ENCODE results near the gene LMX1A. TPM values are rescaled to one million over a fixed set of nuclear protein-coding genes. Genes with fewer than 3 reads are reported as not detected.

Gene LMX1A
- total RNA-seq, 6 donors from 2014 or later = 0.33 to 0.67 TPM; not detected in 4

- 90 to 96% methylated on average over 3 to 4 of the region's 4 CpGs for WGBS, 2 donors
- no peak overlapping the region for H3K4me3 ChIP-seq
- no peak overlapping the region for H3K27ac ChIP-seq
- no peak for DNase-seq
- H3K36me3 ChIP-seq = no peaks in the 10 kb centered on the region
- no peak for ATAC-seq (ENCODE audit: low FRiP score in 2 of 2)
- TF ChIP-seq, protein P1, sequence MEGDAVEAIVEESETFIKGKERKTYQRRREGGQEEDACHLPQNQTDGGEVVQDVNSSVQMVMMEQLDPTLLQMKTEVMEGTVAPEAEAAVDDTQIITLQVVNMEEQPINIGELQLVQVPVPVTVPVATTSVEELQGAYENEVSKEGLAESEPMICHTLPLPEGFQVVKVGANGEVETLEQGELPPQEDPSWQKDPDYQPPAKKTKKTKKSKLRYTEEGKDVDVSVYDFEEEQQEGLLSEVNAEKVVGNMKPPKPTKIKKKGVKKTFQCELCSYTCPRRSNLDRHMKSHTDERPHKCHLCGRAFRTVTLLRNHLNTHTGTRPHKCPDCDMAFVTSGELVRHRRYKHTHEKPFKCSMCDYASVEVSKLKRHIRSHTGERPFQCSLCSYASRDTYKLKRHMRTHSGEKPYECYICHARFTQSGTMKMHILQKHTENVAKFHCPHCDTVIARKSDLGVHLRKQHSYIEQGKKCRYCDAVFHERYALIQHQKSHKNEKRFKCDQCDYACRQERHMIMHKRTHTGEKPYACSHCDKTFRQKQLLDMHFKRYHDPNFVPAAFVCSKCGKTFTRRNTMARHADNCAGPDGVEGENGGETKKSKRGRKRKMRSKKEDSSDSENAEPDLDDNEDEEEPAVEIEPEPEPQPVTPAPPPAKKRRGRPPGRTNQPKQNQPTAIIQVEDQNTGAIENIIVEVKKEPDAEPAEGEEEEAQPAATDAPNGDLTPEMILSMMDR (IDR thresholded peaks at IDR 0.05) = peak in 1 of 6 experiments; percentile 5
- TF ChIP-seq POLR2AphosphoS5 (IDR thresholded peaks at IDR 0.05) = no peak
- H3K27me3 ChIP-seq = no peaks in the 10 kb centered on the region
- peaks cover 6 to 18% (median 15%) of the 10 kb centered on the region in 4 donors for H3K4me1 ChIP-seq
- H3K9me3 ChIP-seq = no peaks in the 10 kb centered on the region
Observed at GRCh38 chr1:165395901-165396300, 39.4 kb upstream of the LMX1A start.

DNA sequence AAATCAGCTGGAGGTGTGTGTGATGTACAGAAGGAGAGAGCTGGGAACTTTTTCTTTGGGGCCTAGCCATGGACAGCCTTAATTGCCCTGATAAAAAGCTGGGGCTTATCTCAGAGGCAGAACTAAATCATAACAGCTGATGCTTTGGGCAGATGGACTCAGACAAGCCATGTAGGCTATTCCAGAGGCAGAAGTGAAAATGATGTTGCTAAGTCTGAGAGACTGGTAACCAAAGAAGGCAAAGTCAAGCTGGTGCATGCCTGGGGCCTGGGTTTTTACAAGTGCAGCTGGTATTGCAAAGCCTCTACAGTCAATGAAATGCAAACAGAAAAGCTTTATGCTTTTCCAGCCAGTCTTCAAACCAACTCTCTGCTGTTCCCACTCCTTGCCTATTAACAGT is 39.0 kb upstream of the LMX1A start:
- H3K27me3 ChIP-seq = no peaks in the 10 kb centered on the region
- TF ChIP-seq, protein P1 (IDR thresholded peaks at IDR 0.05) = no peak
- TF ChIP-seq POLR2AphosphoS5 (IDR thresholded peaks at IDR 0.05) (no peak), POLR2A (IDR thresholded peaks at IDR 0.05) (no peak), EP300 (IDR thresholded peaks at IDR 0.05) (no peak)
- H3K4me3 ChIP-seq = no peak overlapping the region

DNA sequence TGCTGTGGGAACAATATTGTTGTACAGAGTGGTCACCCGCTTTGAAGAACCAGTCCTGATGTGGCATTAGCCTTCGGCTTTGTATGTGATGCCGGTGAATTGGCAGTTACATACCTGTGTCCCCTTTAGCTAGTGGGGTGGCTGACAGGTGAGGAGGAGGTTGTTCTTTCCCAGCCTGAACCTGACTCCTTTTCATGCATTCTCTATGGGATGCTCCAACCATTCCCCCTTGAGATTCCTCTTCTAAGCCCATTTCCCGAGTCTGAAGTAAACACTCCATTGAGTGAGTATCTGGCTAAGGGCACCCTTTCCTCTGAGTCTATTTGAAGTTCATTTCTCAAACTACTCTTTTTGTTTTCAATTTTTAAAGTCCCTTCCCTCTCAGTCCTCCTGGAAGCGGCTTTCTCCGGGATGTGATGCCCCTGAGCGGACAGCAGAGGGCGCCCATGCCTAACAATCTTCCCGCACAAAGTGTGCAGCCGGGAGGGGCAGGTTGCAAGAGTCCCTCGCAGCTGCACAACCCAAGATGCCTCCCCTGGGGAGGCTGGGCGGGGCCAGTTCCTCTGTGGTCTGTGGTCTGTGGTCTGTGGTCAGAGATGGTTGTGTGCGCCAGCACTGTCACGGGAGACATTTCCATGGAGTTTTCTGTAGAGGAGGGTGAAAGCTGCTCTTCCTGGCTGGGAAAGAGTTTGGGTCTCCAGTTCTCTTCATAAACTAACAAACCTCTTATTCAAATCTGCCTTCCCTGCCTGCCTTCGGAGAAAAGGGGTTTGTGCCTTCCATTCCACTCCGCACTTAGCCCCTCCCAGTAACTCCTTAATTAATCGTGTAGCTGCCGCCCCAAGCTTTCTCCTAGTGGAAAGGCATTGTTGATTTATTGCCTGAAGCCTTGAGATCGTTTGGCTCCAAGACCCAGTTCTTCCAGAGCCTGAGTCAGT is 36.4 kb upstream of the LMX1A start:
- no peak overlapping the region for H3K27ac ChIP-seq
- no peaks in the 10 kb centered on the region for H3K27me3 ChIP-seq
- peak overlapping the region in 2 of 4 donors; percentile 4 to 25 for H3K4me3 ChIP-seq
- ATAC-seq (ENCODE audit: low FRiP score in 2 of 2) = peak; percentile 92 to 98
- no peaks in the 10 kb centered on the region for H3K36me3 ChIP-seq
- 17 to 22% methylated on average over 17 to 19 of the region's 19 CpGs for WGBS, 2 donors
- TF ChIP-seq POLR2AphosphoS5 (IDR thresholded peaks at IDR 0.05) = peak in 1 of 2 donors; percentile 34
- no peak for TF ChIP-seq EP300 (IDR thresholded peaks at IDR 0.05)
- TF ChIP-seq, protein P1 (IDR thresholded peaks at IDR 0.05) = peak; percentile 84 to 93 (median 90)
- peak; percentile 81 to 82 for DNase-seq
- peaks cover 6 to 15% (median 12%) of the 10 kb centered on the region in 4 donors for H3K4me1 ChIP-seq
- H3K9me3 ChIP-seq = no peaks in the 10 kb centered on the region

More for the DNA sequence above, 39.0 kb upstream of the LMX1A start:
- no peak overlapping the region for H3K27ac ChIP-seq
- DNase-seq (no peak), ATAC-seq (ENCODE audit: low FRiP score in 2 of 2) (no peak)
- peaks cover 6 to 18% (median 15%) of the 10 kb centered on the region in 4 donors for H3K4me1 ChIP-seq
- H3K9me3 ChIP-seq = no peaks in the 10 kb centered on the region
- H3K36me3 ChIP-seq = no peaks in the 10 kb centered on the region

DNA sequence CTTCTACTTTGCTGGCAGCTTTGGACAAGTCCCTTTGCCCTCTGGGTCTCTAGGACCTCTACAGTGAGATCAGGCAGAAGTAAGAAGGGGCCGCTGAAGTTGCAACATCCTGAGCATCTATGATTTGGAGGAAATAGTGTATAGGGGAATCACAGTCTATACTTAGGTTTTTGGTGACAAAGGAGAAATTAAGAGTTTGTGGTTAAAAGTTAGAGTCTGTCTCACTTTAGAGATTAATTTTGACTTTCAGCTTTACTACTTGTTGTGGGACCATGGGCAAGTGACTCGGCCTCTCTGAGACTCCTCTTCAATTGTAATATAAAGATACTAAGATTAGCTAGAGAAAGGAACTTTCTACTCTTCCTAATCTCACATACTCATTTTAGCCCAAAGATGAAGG is 33.1 kb upstream of the LMX1A start:
- Histone ChIP-seq H3K4me3 (no peak overlapping the region), H3K4me1 (peaks cover 6 to 11% (median 10%) of the 10 kb centered on the region in 4 donors), H3K27ac (no peak overlapping the region), H3K27me3 (no peaks in the 10 kb centered on the region), H3K9me3 (no peaks in the 10 kb centered on the region), H3K36me3 (no peaks in the 10 kb centered on the region)
- no peak for ATAC-seq (ENCODE audit: low FRiP score in 2 of 2)
- TF ChIP-seq POLR2A (IDR thresholded peaks at IDR 0.05) (no peak), EP300 (IDR thresholded peaks at IDR 0.05) (no peak), POLR2AphosphoS5 (IDR thresholded peaks at IDR 0.05) (no peak)
- TF ChIP-seq, protein P1 (IDR thresholded peaks at IDR 0.05) = no peak
- no peak for DNase-seq
- 73 to 79% methylated on average over 2 of the region's 2 CpGs for WGBS, 2 donors

Measured in upper lobe of left lung (tissue), 6 donors.